ENCODE data around the gene LGSN.

DNA sequence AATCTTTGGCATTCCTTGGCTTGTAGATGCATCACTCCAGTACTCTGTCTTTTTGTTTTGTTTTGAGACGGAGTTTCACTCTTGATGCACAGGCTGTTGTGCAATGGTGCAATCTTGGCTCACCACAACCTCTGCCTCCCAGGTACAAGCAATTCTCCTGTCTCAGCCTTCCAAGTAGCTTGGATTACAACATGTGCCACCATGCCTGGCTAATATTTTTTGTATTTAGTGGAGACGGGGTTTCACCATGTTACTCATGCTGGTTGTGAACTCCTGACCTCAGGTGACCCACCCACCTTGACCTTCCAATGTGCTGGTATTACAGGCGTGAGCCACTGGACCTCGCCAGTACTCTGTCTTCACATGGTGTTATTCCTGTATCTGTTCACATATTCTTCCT, 35.8 kb upstream of the LGSN start:
- TF ChIP-seq CTCF (IDR thresholded peaks at IDR 0.05 in 4 of 5, conservative IDR thresholded peaks at IDR 0.05 in 1 of 5) (no peak), POLR2A (IDR thresholded peaks at IDR 0.05) (no peak)

Data from gastrocnemius medialis (tissue), 4 donors.